ENCODE measurements around the gene ZNF491.
"Not testable (repeated sequence)": the region's sequence is repeated elsewhere in the genome, so short reads cannot be mapped to it uniquely, and the experiment has no call there.

ZNF491 gene

GRCh38 chr19:11807099-11807380 lies 8.7 kb downstream of the ZNF491 start:
- no peak for DNase-seq

DNA sequence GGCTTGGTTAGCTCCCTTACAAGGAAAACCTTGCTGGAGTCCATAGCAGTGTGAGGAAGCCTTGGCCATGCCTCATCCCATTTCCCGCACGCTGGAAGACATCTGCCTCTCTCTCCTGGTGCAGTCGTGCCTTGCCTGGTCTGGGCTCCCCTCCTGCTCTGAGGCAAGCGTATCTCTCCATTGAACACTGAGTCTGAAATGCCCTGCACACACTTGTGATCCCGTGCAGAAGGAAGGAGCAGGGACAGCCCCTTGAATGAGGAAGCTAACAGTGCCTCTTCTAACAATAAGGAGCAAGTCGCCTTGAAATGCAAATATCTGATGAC lies 15.3 kb downstream of the ZNF491 start:
- DNase-seq = no peak

GRCh38 chr19:11814029-11814699 lies 15.8 kb downstream of the ZNF491 start, which contains the start of gene ZNF440:
TSS of gene ZNF440 (plus strand) at chr19:11814273. CDS start at chr19:11814448, 175 bp downstream.
- peak; percentile 92 for DNase-seq

DNA sequence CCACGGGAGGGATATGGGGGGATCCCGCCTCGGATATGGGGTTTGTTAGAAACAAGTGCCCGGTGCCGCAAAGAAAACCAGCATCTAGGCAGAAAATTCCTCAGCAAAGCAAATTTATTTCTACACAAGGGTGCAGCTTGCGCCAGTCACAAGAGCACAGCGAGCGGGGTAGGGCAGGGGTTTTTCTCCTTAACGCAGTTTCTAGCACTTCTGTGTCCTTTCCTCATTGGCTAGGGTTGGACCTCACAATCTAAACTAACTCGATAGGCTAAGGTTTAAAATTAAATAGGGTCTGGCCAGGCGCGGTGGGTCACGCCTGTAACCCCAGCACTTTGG lies 16.3 kb downstream of the ZNF491 start:
- DNase-seq = no peak

- no peak for DNase-seq
Observed at GRCh38 chr19:11821474-11822109, 23.3 kb downstream of the ZNF491 start.

DNA sequence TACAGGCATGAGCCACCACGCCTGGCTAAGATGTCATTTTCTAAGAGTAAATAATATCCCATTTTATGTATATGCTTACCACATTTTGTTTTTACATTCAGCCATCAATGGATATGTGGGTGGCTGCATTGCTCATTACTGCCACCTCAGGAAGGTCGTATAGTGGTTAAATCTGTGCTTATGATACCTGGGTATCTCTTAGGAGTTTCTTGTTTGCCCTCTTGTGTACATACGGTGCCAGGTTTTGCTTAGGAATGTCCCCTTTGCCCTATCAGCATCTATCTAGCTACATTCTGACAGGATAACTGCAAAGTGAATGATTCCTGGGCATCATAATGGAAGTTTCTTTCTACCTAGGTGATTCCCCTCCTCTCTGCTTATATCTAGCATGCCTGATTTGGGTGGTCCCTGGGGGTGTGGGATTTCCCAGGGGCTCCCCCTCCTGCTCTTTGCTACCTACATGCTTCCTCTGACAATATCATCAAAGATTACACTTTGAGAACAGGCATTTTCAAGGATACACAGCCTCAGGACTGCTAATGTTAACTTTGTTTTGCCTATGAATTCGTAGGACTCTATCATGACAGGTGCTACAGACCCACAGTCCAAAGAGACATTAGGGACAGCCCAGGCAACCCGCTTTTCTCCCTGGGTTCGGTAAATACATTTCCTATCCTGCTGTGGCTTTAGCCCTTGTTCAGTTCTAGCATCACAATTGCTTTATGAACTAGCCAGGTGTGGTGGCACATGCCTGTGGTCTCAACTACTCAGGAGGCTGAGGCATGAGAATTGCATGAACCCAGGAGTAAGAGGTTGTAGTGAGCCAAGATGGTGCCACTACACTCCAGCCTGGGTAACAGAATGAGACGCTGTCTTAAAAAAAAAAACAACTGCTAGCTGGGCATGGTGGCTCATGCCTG lies 30.9 kb downstream of the ZNF491 start:
- DNase-seq = not testable (repeated sequence)

DNA sequence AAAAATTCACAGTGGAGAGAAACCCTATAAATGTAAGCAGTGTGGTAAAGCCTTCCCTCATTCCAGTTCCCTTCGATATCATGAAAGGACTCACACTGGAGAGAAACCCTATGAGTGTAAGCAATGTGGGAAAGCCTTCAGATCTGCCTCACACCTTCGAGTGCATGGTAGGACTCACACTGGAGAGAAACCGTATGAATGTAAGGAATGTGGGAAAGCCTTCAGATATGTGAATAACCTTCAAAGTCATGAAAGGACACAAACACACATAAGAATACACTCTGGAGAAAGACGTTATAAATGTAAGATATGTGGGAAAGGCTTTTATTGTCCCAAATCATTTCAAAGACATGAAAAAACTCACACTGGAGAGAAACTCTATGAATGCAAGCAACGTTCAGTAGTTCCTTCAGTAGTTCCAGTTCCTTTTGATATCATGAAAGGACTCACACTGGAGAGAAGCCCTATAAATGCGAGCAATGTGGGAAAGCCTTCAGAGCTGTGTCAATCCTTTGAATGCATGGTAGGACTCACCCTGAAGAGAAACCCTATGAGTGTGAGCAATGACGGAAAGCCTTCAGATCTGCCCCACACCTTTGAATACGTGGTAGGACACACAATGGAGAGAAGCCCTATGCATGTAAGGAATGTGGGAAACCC lies 34.1 kb downstream of the ZNF491 start:
- DNase-seq = no peak

GRCh38 chr19:11833541-11833940 lies 35.2 kb downstream of the ZNF491 start:
- no peak for DNase-seq

GRCh38 chr19:11835626-11836066 lies 37.3 kb downstream of the ZNF491 start:
- DNase-seq = not testable (repeated sequence)

- no peak for DNase-seq
Observed at GRCh38 chr19:11843722-11844121, 45.4 kb downstream of the ZNF491 start.

GRCh38 chr19:11847615-11848014 lies 49.3 kb downstream of the ZNF491 start:
- DNase-seq = not testable (repeated sequence)

GRCh38 chr19:11848200-11848593 lies 49.9 kb downstream of the ZNF491 start:
- DNase-seq = no peak

DNA sequence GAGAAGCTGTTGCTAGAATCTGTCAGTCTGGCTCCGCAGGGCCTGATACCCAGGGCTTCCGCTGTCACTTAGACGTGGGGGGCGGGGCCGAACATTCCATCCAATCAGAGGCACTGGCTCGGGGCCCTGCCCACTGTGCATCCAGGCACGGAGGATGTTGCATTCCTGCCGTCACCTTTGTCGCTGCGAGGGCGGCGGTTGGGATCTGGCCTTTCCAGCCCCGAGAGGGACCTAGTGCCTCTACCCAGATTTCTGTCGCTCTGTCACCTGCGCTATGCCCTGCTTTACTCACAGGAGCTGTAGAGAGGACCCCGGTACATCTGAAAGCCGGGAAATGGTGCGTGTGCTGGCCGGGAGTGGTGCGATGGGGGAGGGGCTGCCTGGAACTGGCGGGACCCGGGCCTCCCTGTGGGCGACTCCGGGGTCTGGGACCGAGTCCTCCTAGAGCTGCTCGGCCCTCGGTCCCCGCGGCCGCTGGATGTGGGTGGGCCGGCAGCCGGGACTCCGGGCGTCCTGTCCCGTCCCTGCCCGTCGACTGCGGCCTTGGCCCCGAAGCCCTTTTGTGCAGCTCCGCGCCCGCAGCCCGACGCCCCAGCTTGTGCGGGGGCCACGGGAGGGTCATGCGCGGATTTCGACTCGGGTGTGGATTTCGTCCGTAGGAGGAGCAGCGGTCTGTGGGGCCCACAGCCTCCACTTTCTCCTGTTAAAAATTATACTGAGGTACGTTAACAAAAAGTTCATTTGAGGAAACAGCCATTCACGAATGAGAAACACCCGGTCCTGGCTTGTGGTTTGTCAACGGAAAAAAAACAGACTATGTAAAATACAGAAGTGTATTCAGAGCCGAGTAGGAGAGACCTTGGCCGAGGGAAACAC lies 50.5 kb downstream of the ZNF491 start, which contains the start of gene ZNF439:
TSS of gene ZNF439 (plus strand) at position 133 of the 876 bp plus-strand sequence. CDS start at position 275, 142 bp downstream.
- DNase-seq = peak; percentile 63

DNA sequence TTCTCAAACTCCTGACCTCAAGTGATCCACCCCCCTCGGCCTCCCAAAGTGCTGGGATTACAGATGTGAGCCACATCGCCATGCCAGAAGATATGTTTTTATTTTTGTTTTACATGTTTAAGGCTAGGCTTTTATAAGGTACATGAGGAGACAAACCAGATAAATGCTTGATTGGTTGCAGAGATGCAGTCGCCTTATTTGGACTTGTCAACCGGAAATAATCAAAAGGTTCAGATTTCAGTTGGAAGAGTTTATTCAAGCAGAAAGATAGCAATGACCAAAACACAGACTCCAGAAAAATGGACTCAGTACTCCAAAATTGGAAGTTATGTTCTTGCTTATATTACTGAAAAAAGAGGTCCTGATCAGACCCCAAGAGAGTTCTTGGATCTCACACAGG lies 52.0 kb downstream of the ZNF491 start:
- DNase-seq = not testable (repeated sequence)

DNA sequence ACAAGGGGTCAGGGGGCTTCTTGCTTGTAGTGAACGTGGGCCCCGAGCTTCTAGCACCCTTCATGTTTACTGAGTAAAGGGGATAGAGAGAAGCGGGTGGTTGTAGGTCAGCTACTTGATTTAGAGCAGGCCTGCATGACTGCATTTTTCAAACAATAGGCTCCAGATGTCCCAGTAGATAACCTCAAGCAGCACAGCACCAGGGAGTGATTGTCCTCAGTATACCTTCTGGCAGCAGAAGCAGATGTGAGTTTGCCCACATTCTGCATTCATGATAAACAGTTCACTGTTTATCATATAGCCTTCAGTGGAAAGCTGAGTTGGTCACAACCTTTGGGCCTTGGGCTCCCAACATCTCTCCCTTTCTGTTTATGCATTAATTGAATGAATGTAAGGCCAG lies 55.0 kb downstream of the ZNF491 start:
- no peak for DNase-seq

- no peak for DNase-seq
Observed at GRCh38 chr19:11856596-11857250, 58.4 kb downstream of the ZNF491 start.

All from activated CD4-positive, alpha-beta T cell treated with anti-CD3 and anti-CD28 coated beads, Interleukin-2, Interleukin-6, amounts not matched to agents 100 ng/mL and 50 ng/mL, durations not matched to agents 16 hours and 8 hours (primary cell).